GM12878 (cell line): ENCODE measurements around the gene ACTL6A. TPM values are rescaled to one million over a fixed set of nuclear protein-coding genes. Genes with fewer than 3 reads are reported as not detected.

Experiments used
- ATAC-seq: fragments of 200-7000 bp; cut with Tn5 transposase; 3 replicates; pipeline ENCODE4 v1.9.1; 2020; ENCODE audit warnings: mild to moderate bottlenecking, moderate library complexity
- BruUV-seq: library from RNA; stranded (reverse); fragments of 400-500 nt; replicated peaks from 2 replicates; lab custom pipeline; 2021; lab: Mats Ljungman, UMichigan
- CTCF ChIA-PET: fragments of 300-600 bp; sonication (Branson Sonifier 250); formaldehyde crosslinking; extraction: SDS; loops from one replicate; lab custom pipeline; 2021; ENCODE audit warnings: inconsistent platforms; lab: Yijun Ruan, JAX
- POLR2A ChIA-PET: fragments of 350-600 bp; formaldehyde crosslinking; extraction: SDS; loops from one replicate; lab custom pipeline; 2021; ENCODE audit warnings: inconsistent platforms; lab: Charles Lee
- RAD21 ChIA-PET: fragments of 300-600 bp; sonication (Branson Sonifier 250); formaldehyde crosslinking; loops from one replicate; lab custom pipeline; 2023; ENCODE audit warnings: antibody characterized with exemption; ENCODE audit not compliant: unreplicated experiment; lab: Charles Lee
- SMC1A ChIA-PET: fragments of 300-600 bp; sonication (Branson Sonifier 250); formaldehyde crosslinking; loops from one replicate; lab custom pipeline; 2023; ENCODE audit not compliant: unreplicated experiment, uncharacterized antibody; lab: Charles Lee
- DNase-seq: peaks from one replicate; pipeline ENCODE4 v3.0.0-alpha.2; 2011; ENCODE audit warnings: low read depth, low spot score
- FAIRE-seq: peaks from 3 replicates; lab custom pipeline; 2011; peaks lifted over from hg19 to GRCh38; lab: Jason Lieb, UNC
- H2AFZ ChIP-seq: 2 replicates; pipeline ENCODE4 v1.6.0; 2011; ENCODE audit warnings: low read depth, low read length, control low read depth; ENCODE audit not compliant: control insufficient read depth
- H3K27ac ChIP-seq: 2 replicates; pipeline ENCODE4 v1.5.1; 2011; ENCODE audit warnings: control low read depth; ENCODE audit not compliant: control insufficient read depth, insufficient read depth
- H3K27me3 ChIP-seq, 2 experiments: replicated peaks in 1 of 2; 2 replicates each; pipeline versions ENCODE4 v1.6.0 to v1.6.1; 2011; ENCODE audit warnings: low read length in 1 of 2; ENCODE audit not compliant: control insufficient read depth in 2 of 2, insufficient read depth in 2 of 2
- H3K36me3 ChIP-seq, 2 experiments: 2 replicates each; pipeline ENCODE4 v1.5.1; 2011; ENCODE audit warnings: low read length in 1 of 2; ENCODE audit not compliant: control insufficient read depth in 2 of 2, insufficient read depth in 2 of 2
- H3K4me1 ChIP-seq: 2 replicates; pipeline ENCODE4 v1.6.1; 2011; ENCODE audit warnings: mild to moderate bottlenecking, low read length, moderate library complexity, mixed read lengths; ENCODE audit not compliant: control insufficient read depth, insufficient read depth
- H3K4me2 ChIP-seq: 2 replicates; pipeline ENCODE4 v1.6.0; 2011; ENCODE audit warnings: control low read depth; ENCODE audit not compliant: control insufficient read depth, insufficient read depth
- H3K4me3 ChIP-seq: fragments of 200-600 bp; sonication (generic); 2 replicates; pipeline ENCODE4 v1.5.1; 2016
- H3K79me2 ChIP-seq: 2 replicates; pipeline ENCODE4 v1.6.0; 2011; ENCODE audit warnings: low read length; ENCODE audit not compliant: control insufficient read depth, insufficient read depth
- H3K9ac ChIP-seq: 2 replicates; pipeline ENCODE4 v1.8.0; 2011; ENCODE audit warnings: low read length, control low read depth, mixed read lengths; ENCODE audit not compliant: control insufficient read depth, insufficient read depth
- H3K9me3 ChIP-seq: replicated peaks from 3 replicates; pipeline ENCODE4 v1.5.1; 2011; ENCODE audit warnings: mild to moderate bottlenecking, low read length; ENCODE audit not compliant: control insufficient read depth, insufficient read depth
- H4K20me1 ChIP-seq: 2 replicates; pipeline ENCODE4 v1.6.0; 2011; ENCODE audit not compliant: control insufficient read depth, insufficient read depth
- SPI1 ChIP-seq: IDR thresholded peaks from 2 replicates; pipeline ENCODE4 v1.6.1; 2011; ENCODE audit warnings: low read depth, mild to moderate bottlenecking, low read length, moderate library complexity, borderline replicate concordance; ENCODE audit not compliant: insufficient read depth
- SREBF2 ChIP-seq: IDR thresholded peaks from 2 replicates; pipeline ENCODE4 v1.6.1; 2012; ENCODE audit warnings: mild to moderate bottlenecking, low read length
- WGBS: methylation state at CpG from one replicate; pipeline ENCODE4 v1.1.6; 2016; ENCODE audit warnings: low lambda C conversion rate; ENCODE audit not compliant: insufficient replicate concordance, insufficient coverage; ENCODE audit errors: missing lambda C conversion rate; 5-methylcytosine and 5-hydroxymethylcytosine counted together
- in situ Hi-C: fragments of 300-500 bp; cut with MboI; formaldehyde crosslinking; loops from 9 replicates; pipeline ENCODE4 v1.14.3; 2018; ENCODE audit warnings: mixed read lengths
- intact Hi-C: fragments of 100-400 bp; cut with micrococcal nuclease; formaldehyde crosslinking; loops from one replicate; pipeline ENCODE4 v1.14.2; 2022; ENCODE audit not compliant: unreplicated experiment
- polyA plus RNA-seq, 11 experiments: library from polyadenylated mRNA; depleted of rRNA in 4 of 11; unstranded in 6 of 11; stranded (reverse) in 5 of 11; fragments of >200 nt; fragmentation: Nextera tagmentation in 4 of 11; fragmentation: Illumina TruSeq in 1 of 11; extraction: Ambion mirVana in 4 of 11; extraction: Trizol in 1 of 11; gene quantifications; 1 replicate in 1 of 11; 2 replicates in 10 of 11; pipeline versions ENCODE4 v1.2.1 to v1.2.3, GENCODE V29; 2011 to 2016; ENCODE audit warnings: inconsistent platforms in 2 of 11, missing spikeins in 2 of 11, low read depth in 1 of 11
- small RNA-seq: library from RNA; depleted of rRNA; stranded (forward); fragments of <200 nt; gene quantifications from one replicate; pipeline ENCODE3, GENCODE V24; 2014
- total RNA-seq, 4 experiments: library from RNA; depleted of rRNA in 3 of 4; stranded (reverse); fragments of >200 nt in 3 of 4; fragmentation: Illumina TruSeq in 1 of 4; extraction: Trizol in 1 of 4; gene quantifications; 2 replicates each; pipeline versions ENCODE4 v1.2.1 to v1.2.3, GENCODE V29; 2013 to 2021

ACTL6A gene
- total and polyA plus RNA-seq, 10 of the 15 experiments (the other 5 are each of a cell fraction or from before 2014, with no cell fraction given): 70.2 to 197 (median 105) TPM

GRCh38 chr3:179630753-179631451 is 68.2 kb downstream of the ACTL6A start:
- Histone ChIP-seq H4K20me1 (no peaks in the 10 kb centered on the region), H3K27ac (no peak overlapping the region), H3K9me3 (no peaks in the 10 kb centered on the region), H3K4me1 (no peaks in the 10 kb centered on the region), H3K79me2 (no peaks in the 10 kb centered on the region), H3K9ac (no peak overlapping the region), H3K36me3 (no peaks in the 10 kb centered on the region), H3K27me3 (no peaks in the 10 kb centered on the region), H2AFZ (no peak overlapping the region), H3K4me2 (no peak overlapping the region), H3K4me3 (no peak overlapping the region)
- in situ Hi-C loops: no loop called here
- RAD21 ChIA-PET: interaction anchor here (1.0 kb wide), 1 partner anchor 23 kb away, joined by 4 read pairs; no protein-coding TSS in a partner anchor
- BruUV-seq: no TSS peak
- SMC1A ChIA-PET: no interaction called here
- no peak for TF ChIP-seq SREBF2
- TF ChIP-seq SPI1: peak; percentile 7; the same call in 1 of the 2 replicates
- WGBS: 35% methylated on average over 3 of the region's 3 CpGs
- intact Hi-C loops: no loop called here
- CTCF ChIA-PET: interaction anchor here (1.2 kb wide), 1 partner anchor 20 kb away, joined by 3 read pairs; no protein-coding TSS in a partner anchor
- FAIRE-seq: no peak
- peak; percentile 58 for ATAC-seq
- DNase-seq: no peak
- POLR2A ChIA-PET: no interaction called here

Small RNAs within 50 kb of the gene (small RNA-seq; reads per million reads assigned to genes)
- gene AC090425.1: not detected
- not detected for gene RF01210

Other genes with a start within 250 kb of the ACTL6A start
- 46.9 and 56.6 TPM in 2 replicates for gene ZNF639, start 239.9 kb upstream of the ACTL6A start, total RNA-seq (2014; rRNA removed)
- 49.0 and 50.2 TPM in 2 replicates for gene ZNF639, start 239.9 kb upstream of the ACTL6A start, total RNA-seq (2014; rRNA removed; fragmentation: Illumina TruSeq; extraction: Trizol)
- 39.0 and 42.2 TPM in 2 replicates for gene ZNF639, start 239.9 kb upstream of the ACTL6A start, total RNA-seq (2021)
- gene ZNF639, start 239.9 kb upstream of the ACTL6A start, polyA plus RNA-seq (2011; rRNA removed): 19.6 and 27.3 TPM in 2 replicates
- gene ZNF639, start 239.9 kb upstream of the ACTL6A start, polyA plus RNA-seq (2014; fragmentation: Illumina TruSeq; extraction: Trizol): 61.2 and 78.4 TPM in 2 replicates
- 10 to 100 TPM; 16.3 to 17.7 TPM for gene ZNF639, start 239.9 kb upstream of the ACTL6A start, polyA plus RNA-seq (2014; fragmentation: Nextera tagmentation; extraction: Ambion mirVana)
- gene ZNF639, start 239.9 kb upstream of the ACTL6A start, polyA plus RNA-seq (2014; rRNA removed): 28.2 and 38.5 TPM in 2 replicates
- gene ZNF639, start 239.9 kb upstream of the ACTL6A start, polyA plus RNA-seq (2016; fragmentation: Nextera tagmentation; extraction: Ambion mirVana): 10 to 100 TPM; 26.9 to 32.0 TPM
- gene MFN1, start 215.2 kb upstream of the ACTL6A start, total RNA-seq (2014; rRNA removed): 51.5 and 67.2 TPM in 2 replicates
- 40.9 and 43.6 TPM in 2 replicates for gene MFN1, start 215.2 kb upstream of the ACTL6A start, total RNA-seq (2014; rRNA removed; fragmentation: Illumina TruSeq; extraction: Trizol)
- 53.4 and 55.2 TPM in 2 replicates for gene MFN1, start 215.2 kb upstream of the ACTL6A start, total RNA-seq (2021)
- gene MFN1, start 215.2 kb upstream of the ACTL6A start, polyA plus RNA-seq (2011; rRNA removed): 120 and 217 TPM in 2 replicates
- gene MFN1, start 215.2 kb upstream of the ACTL6A start, polyA plus RNA-seq (2014; fragmentation: Illumina TruSeq; extraction: Trizol): 35.9 and 53.1 TPM in 2 replicates
- 10 to 100 TPM; 14.4 to 15.9 TPM for gene MFN1, start 215.2 kb upstream of the ACTL6A start, polyA plus RNA-seq (2014; fragmentation: Nextera tagmentation; extraction: Ambion mirVana)
- 38.7 and 46.8 TPM in 2 replicates for gene MFN1, start 215.2 kb upstream of the ACTL6A start, polyA plus RNA-seq (2014; rRNA removed)
- gene MFN1, start 215.2 kb upstream of the ACTL6A start, polyA plus RNA-seq (2016; fragmentation: Nextera tagmentation; extraction: Ambion mirVana): 10 to 100 TPM; 34.3 to 34.6 TPM
- 1.9 and 3.0 TPM in 2 replicates for gene GNB4, start 111.5 kb upstream of the ACTL6A start, total RNA-seq (2014; rRNA removed)
- gene GNB4, start 111.5 kb upstream of the ACTL6A start, total RNA-seq (2014; rRNA removed; fragmentation: Illumina TruSeq; extraction: Trizol): 2.3 and 3.4 TPM in 2 replicates
- gene GNB4, start 111.5 kb upstream of the ACTL6A start, total RNA-seq (2021): 2.4 and 3.1 TPM in 2 replicates
- 0.14 and 0.20 TPM in 2 replicates for gene GNB4, start 111.5 kb upstream of the ACTL6A start, polyA plus RNA-seq (2011; rRNA removed)
- gene GNB4, start 111.5 kb upstream of the ACTL6A start, polyA plus RNA-seq (2014; fragmentation: Illumina TruSeq; extraction: Trizol): 2.1 and 2.6 TPM in 2 replicates
- gene GNB4, start 111.5 kb upstream of the ACTL6A start, polyA plus RNA-seq (2014; fragmentation: Nextera tagmentation; extraction: Ambion mirVana): 1 to 10 TPM in 1 of 2 experiments, under 1 TPM in 1; 0.91 to 1.0 TPM
- gene GNB4, start 111.5 kb upstream of the ACTL6A start, polyA plus RNA-seq (2014; rRNA removed): 1.6 and 1.7 TPM in 2 replicates
- gene GNB4, start 111.5 kb upstream of the ACTL6A start, polyA plus RNA-seq (2016; fragmentation: Nextera tagmentation; extraction: Ambion mirVana): 1 to 10 TPM; 1.3 to 2.6 TPM
- gene MRPL47, start 41.7 kb downstream of the ACTL6A start, total RNA-seq (2014; rRNA removed): 36.9 and 40.6 TPM in 2 replicates
- gene MRPL47, start 41.7 kb downstream of the ACTL6A start, total RNA-seq (2014; rRNA removed; fragmentation: Illumina TruSeq; extraction: Trizol): 66.2 and 68.7 TPM in 2 replicates
- gene MRPL47, start 41.7 kb downstream of the ACTL6A start, total RNA-seq (2021): 44.7 and 49.8 TPM in 2 replicates
- gene MRPL47, start 41.7 kb downstream of the ACTL6A start, polyA plus RNA-seq (2011; rRNA removed): 75.2 and 104 TPM in 2 replicates
- gene MRPL47, start 41.7 kb downstream of the ACTL6A start, polyA plus RNA-seq (2014; fragmentation: Illumina TruSeq; extraction: Trizol): 72.7 and 85.2 TPM in 2 replicates
- gene MRPL47, start 41.7 kb downstream of the ACTL6A start, polyA plus RNA-seq (2014; fragmentation: Nextera tagmentation; extraction: Ambion mirVana): 100 to 1,000 TPM; 215 to 237 TPM
- gene MRPL47, start 41.7 kb downstream of the ACTL6A start, polyA plus RNA-seq (2014; rRNA removed): 43.7 and 51.9 TPM in 2 replicates
- gene MRPL47, start 41.7 kb downstream of the ACTL6A start, polyA plus RNA-seq (2016; fragmentation: Nextera tagmentation; extraction: Ambion mirVana): 100 to 1,000 TPM; 117 to 118 TPM
- gene NDUFB5, start 41.9 kb downstream of the ACTL6A start, total RNA-seq (2014; rRNA removed): 121 and 172 TPM in 2 replicates
- 125 and 130 TPM in 2 replicates for gene NDUFB5, start 41.9 kb downstream of the ACTL6A start, total RNA-seq (2014; rRNA removed; fragmentation: Illumina TruSeq; extraction: Trizol)
- gene NDUFB5, start 41.9 kb downstream of the ACTL6A start, total RNA-seq (2021): 84.3 and 92.2 TPM in 2 replicates
- gene NDUFB5, start 41.9 kb downstream of the ACTL6A start, polyA plus RNA-seq (2011; rRNA removed): 82.0 and 181 TPM in 2 replicates
- 107 and 117 TPM in 2 replicates for gene NDUFB5, start 41.9 kb downstream of the ACTL6A start, polyA plus RNA-seq (2014; fragmentation: Illumina TruSeq; extraction: Trizol)
- gene NDUFB5, start 41.9 kb downstream of the ACTL6A start, polyA plus RNA-seq (2014; fragmentation: Nextera tagmentation; extraction: Ambion mirVana): 100 to 1,000 TPM; 318 to 320 TPM
- 99.3 and 127 TPM in 2 replicates for gene NDUFB5, start 41.9 kb downstream of the ACTL6A start, polyA plus RNA-seq (2014; rRNA removed)
- gene NDUFB5, start 41.9 kb downstream of the ACTL6A start, polyA plus RNA-seq (2016; fragmentation: Nextera tagmentation; extraction: Ambion mirVana): 100 to 1,000 TPM; 202 to 240 TPM
- gene USP13, start 90.1 kb downstream of the ACTL6A start, total RNA-seq (2014; rRNA removed): 8.4 and 10.6 TPM in 2 replicates
- gene USP13, start 90.1 kb downstream of the ACTL6A start, total RNA-seq (2014; rRNA removed; fragmentation: Illumina TruSeq; extraction: Trizol): 7.8 and 8.1 TPM in 2 replicates
- 18.3 and 20.8 TPM in 2 replicates for gene USP13, start 90.1 kb downstream of the ACTL6A start, total RNA-seq (2021)
- 12.1 and 14.4 TPM in 2 replicates for gene USP13, start 90.1 kb downstream of the ACTL6A start, polyA plus RNA-seq (2011; rRNA removed)
- gene USP13, start 90.1 kb downstream of the ACTL6A start, polyA plus RNA-seq (2014; fragmentation: Illumina TruSeq; extraction: Trizol): 14.9 and 20.1 TPM in 2 replicates
- gene USP13, start 90.1 kb downstream of the ACTL6A start, polyA plus RNA-seq (2014; fragmentation: Nextera tagmentation; extraction: Ambion mirVana): 1 to 10 TPM; 5.3 to 6.6 TPM
- 9.3 and 9.6 TPM in 2 replicates for gene USP13, start 90.1 kb downstream of the ACTL6A start, polyA plus RNA-seq (2014; rRNA removed)
- gene USP13, start 90.1 kb downstream of the ACTL6A start, polyA plus RNA-seq (2016; fragmentation: Nextera tagmentation; extraction: Ambion mirVana): 10 to 100 TPM in 1 of 2 experiments, 1 to 10 TPM in 1; 3.2 to 11.7 TPM